B cell (primary cell): ENCODE data around the gene ERGIC1. TPM values are rescaled to one million over a fixed set of nuclear protein-coding genes. Genes with fewer than 3 reads are reported as not detected.

ENCODE experiments used
- ATAC-seq: fragments of 200-7000 bp; cut with Tn5 transposase; one replicate; pipeline ENCODE4 v1.10.0; 2021; ENCODE audit warnings: low read depth, mild to moderate bottlenecking, moderate number of reproducible peaks, moderate library complexity
- CTCF ChIA-PET: fragments of 350-600 bp; sonication (Branson Sonifier 250); formaldehyde crosslinking; loops from one replicate; lab custom pipeline; 2021; ENCODE audit warnings: antibody characterized with exemption, inconsistent platforms; lab: Charles Lee
- POLR2A ChIA-PET: fragments of 350-600 bp; sonication (Branson Sonifier 250); formaldehyde crosslinking; loops from one replicate; lab custom pipeline; 2021; ENCODE audit warnings: antibody characterized with exemption; lab: Charles Lee
- DNase-seq: peaks from one replicate; pipeline ENCODE4 v3.0.0; 2013
- H2AFZ ChIP-seq: 2 replicates; pipeline ENCODE4 v1.6.1; 2012; ENCODE audit warnings: mild to moderate bottlenecking, low read depth, low read length; ENCODE audit not compliant: insufficient read depth, poor library complexity, severe bottlenecking
- H3K27ac ChIP-seq, 2 donors: 1 replicate in 1 of 2; 2 replicates in 1 of 2; pipeline ENCODE4 v1.5.1; 2012 to 2013; ENCODE audit warnings: low read length in 2 of 2, mild to moderate bottlenecking in 2 of 2, moderate library complexity in 1 of 2
- H3K27me3 ChIP-seq, 4 experiments: fragments of 200-600 bp in 1 of 4; sonication (generic) in 1 of 4; replicated peaks in 1 of 4; 1 replicate in 2 of 4; 2 replicates in 2 of 4; pipeline versions ENCODE4 v1.6.1 to v1.7.0; 2013 to 2016; ENCODE audit warnings: low read length in 3 of 4, mild to moderate bottlenecking in 2 of 4, mixed read lengths in 1 of 4, moderate library complexity in 1 of 4; ENCODE audit not compliant: insufficient read depth in 4 of 4, control insufficient read depth in 3 of 4; ENCODE audit errors: control extremely low read depth in 1 of 4
- H3K36me3 ChIP-seq, 2 experiments: replicated peaks in 1 of 2; 1 replicate in 1 of 2; 2 replicates in 1 of 2; pipeline versions ENCODE4 v1.6.1 to v1.7.1; 2013; ENCODE audit warnings: low read length in 1 of 2; ENCODE audit not compliant: insufficient read depth in 2 of 2, control insufficient read depth in 1 of 2; ENCODE audit errors: control extremely low read depth in 1 of 2, extremely low read depth in 1 of 2
- H3K4me1 ChIP-seq, 2 donors: fragments of 200-600 bp in 1 of 2; sonication (generic) in 1 of 2; 1 replicate in 1 of 2; 2 replicates in 1 of 2; pipeline versions ENCODE4 v1.5.1 to v1.6.1; 2013 to 2017; ENCODE audit warnings: low read length in 2 of 2; ENCODE audit not compliant: control insufficient read depth in 2 of 2, insufficient read depth in 2 of 2
- H3K4me2 ChIP-seq: replicated peaks from 2 replicates; pipeline ENCODE3; 2012; ENCODE audit warnings: mild to moderate bottlenecking, low read depth, low read length; ENCODE audit not compliant: poor library complexity, severe bottlenecking
- H3K4me3 ChIP-seq, 5 experiments: fragments of 200-600 bp in 1 of 5; sonication (generic) in 1 of 5; 1 replicate in 3 of 5; 2 replicates in 2 of 5; pipeline versions ENCODE4 v1.5.1 to v1.7.0; 2011 to 2016; ENCODE audit warnings: low read length in 4 of 5, mild to moderate bottlenecking in 4 of 5, low read depth in 2 of 5, control low read depth in 1 of 5, moderate library complexity in 1 of 5; ENCODE audit not compliant: insufficient read depth in 1 of 5; ENCODE audit errors: control extremely low read depth in 1 of 5, extremely low read depth in 1 of 5
- H3K79me2 ChIP-seq: fragments of 200-600 bp; sonication (generic); one replicate; pipeline ENCODE4 v1.6.0; 2016; ENCODE audit warnings: low read length; ENCODE audit not compliant: control insufficient read depth, insufficient read depth
- H3K9ac ChIP-seq: fragments of 200-600 bp; sonication (generic); 2 replicates; pipeline ENCODE4 v1.6.1; 2017; ENCODE audit warnings: mild to moderate bottlenecking, low read length, moderate library complexity
- H3K9me3 ChIP-seq, 3 donors: one replicate each; pipeline versions ENCODE4 v1.6.1 to v1.7.1; 2013; ENCODE audit warnings: low read length in 2 of 3; ENCODE audit not compliant: control insufficient read depth in 2 of 3, insufficient read depth in 1 of 3; ENCODE audit errors: control extremely low read depth in 1 of 3
- H4K20me1 ChIP-seq: 2 replicates; pipeline ENCODE4 v1.6.0; 2012; ENCODE audit warnings: mild to moderate bottlenecking, low read length; ENCODE audit not compliant: insufficient read depth, control insufficient read depth, poor library complexity, severe bottlenecking
- H3K27ac Mint-ChIP-seq: one replicate; pipeline ENCODE4 v1.8.0; 2021; ENCODE audit warnings: mixed read lengths
- H3K27me3 Mint-ChIP-seq: one replicate; pipeline ENCODE4 v1.8.0; 2021; ENCODE audit warnings: mixed read lengths
- H3K4me1 Mint-ChIP-seq: one replicate; pipeline ENCODE4 v1.8.0; 2021; ENCODE audit warnings: mixed read lengths
- H3K4me3 Mint-ChIP-seq: one replicate; pipeline ENCODE4 v1.8.0; 2021; ENCODE audit warnings: mixed read lengths
- H3K9me3 Mint-ChIP-seq: one replicate; pipeline ENCODE4 v1.8.0; 2022; ENCODE audit warnings: mixed read lengths; ENCODE audit not compliant: insufficient read depth
- CTCF ChIP-seq: fragments of 200-600 bp; IDR thresholded peaks from one replicate; pipeline ENCODE4 v1.8.0; 2022; ENCODE audit warnings: antibody characterized with exemption, mild to moderate bottlenecking
- EZH2 ChIP-seq: IDR thresholded peaks from 2 replicates; pipeline ENCODE4 v1.6.1; 2012; ENCODE audit warnings: borderline replicate concordance, low read depth, mild to moderate bottlenecking, moderate library complexity, low read length; ENCODE audit not compliant: insufficient read depth, poor library complexity, severe bottlenecking
- WGBS: methylation state at CpG from one replicate; pipeline ENCODE4 v1.1.5; 2013; ENCODE audit warnings: missing lambda C conversion rate; ENCODE audit not compliant: insufficient coverage; 5-methylcytosine and 5-hydroxymethylcytosine counted together
- intact Hi-C: fragments of 100-400 bp; cut with micrococcal nuclease; formaldehyde crosslinking; loops from one replicate; pipeline ENCODE4 v1.10.0; 2022
- polyA plus RNA-seq: library from polyadenylated mRNA; depleted of rRNA; stranded (reverse); fragments of >200 nt; gene quantifications from 2 replicates; pipeline ENCODE4 v1.2.3, GENCODE V29; 2012
- total RNA-seq, 2 donors: library from RNA; stranded (reverse); fragments of 120-200 nt in 1 of 2; gene quantifications; 1 replicate in 1 of 2; 2 replicates in 1 of 2; pipeline versions ENCODE4 v1.2.3 to v1.2.4, GENCODE V29; 2013 to 2022

Gene ERGIC1
- total and polyA plus RNA-seq, 2 donors (not counting 1 experiment from before 2014, with no cell fraction given): 86.3 to 140 TPM

- DNase-seq (no peak), ATAC-seq (peak; percentile 28)
- Histone ChIP-seq H3K79me2 (no peaks in the 10 kb centered on the region), H3K9ac (no peak overlapping the region), H4K20me1 (no peaks in the 10 kb centered on the region), H3K4me3 (no peak overlapping the region), H2AFZ (peak overlapping the region; percentile 5), H3K36me3 (no peaks in the 10 kb centered on the region), H3K27me3 (no peaks in the 10 kb centered on the region), H3K27ac (no peak overlapping the region), H3K4me1 (peaks cover 0 to 13% of the 10 kb centered on the region in 2 donors), H3K9me3 (peaks cover 0 to 18% (median 2%) of the 10 kb centered on the region in 3 donors), H3K4me2 (no peak overlapping the region)
- TF ChIP-seq CTCF (no peak), EZH2 (no peak)
- Mint-ChIP-seq H3K4me1 (peaks cover 10% of the 10 kb centered on the region), H3K9me3 (no peaks in the 10 kb centered on the region), H3K4me3 (no peak overlapping the region), H3K27ac (no peak overlapping the region), H3K27me3 (no peaks in the 10 kb centered on the region)
- ChIA-PET CTCF (interaction anchor here (0.8 to 1.4 kb wide), 3 partner anchors 9 to 21 kb away, joined by 3 to 5 read pairs (median 3); no protein-coding TSS in a partner anchor), POLR2A (interaction anchor here (0.6 to 1.2 kb wide), 2 partner anchors 16 to 21 kb away, joined by 4 read pairs; no protein-coding TSS in a partner anchor)
- intact Hi-C loops: no loop called here
- 79% methylated on average over 11 of the region's 17 CpGs for WGBS
These were observed 40.2 kb upstream of the ERGIC1 start for GRCh38 chr5:172793577-172794488.
